ENCODE measurements around the gene EHMT1.

EHMT1 gene

GRCh38 chr9:137750007-137750406, 131.2 kb downstream of the EHMT1 start:
- H3K9ac ChIP-seq (ENCODE audit: low read depth, low read length, poor library complexity, severe bottlenecking): no peak overlapping the region
- no peaks in the 10 kb centered on the region for H3F3A ChIP-seq (ENCODE audit: low read depth)
- no peaks in the 10 kb centered on the region for H4K20me1 ChIP-seq (ENCODE audit: insufficient read depth, low read length, poor library complexity, severe bottlenecking)
- 0 out of 2 replicates have a peak, but pooled peaks cover 1% of the 10 kb centered on the region for H3K9me3 ChIP-seq (ENCODE audit: insufficient read depth, low read depth, low read length)
- H2AFZ ChIP-seq (ENCODE audit: low read length): no peak overlapping the region
- H3K36me3 ChIP-seq (ENCODE audit: insufficient read depth, low read length): peaks cover 66% of the 10 kb centered on the region; the same call in 1 of the 2 replicates
- H3K4me2 ChIP-seq (ENCODE audit: low read depth, low read length, poor library complexity, severe bottlenecking): no peak overlapping the region
- no peaks in the 10 kb centered on the region for H3K27me3 ChIP-seq (ENCODE audit: insufficient read depth, low read length, poor library complexity, severe bottlenecking)
- H3K9me2 ChIP-seq (replicated peaks; ENCODE audit: low read depth, low read length): no peaks in the 10 kb centered on the region
- no peak for TF ChIP-seq EZH2phosphoT487 (IDR thresholded peaks at IDR 0.05; ENCODE audit: borderline replicate concordance)
- TF ChIP-seq, protein P1, sequence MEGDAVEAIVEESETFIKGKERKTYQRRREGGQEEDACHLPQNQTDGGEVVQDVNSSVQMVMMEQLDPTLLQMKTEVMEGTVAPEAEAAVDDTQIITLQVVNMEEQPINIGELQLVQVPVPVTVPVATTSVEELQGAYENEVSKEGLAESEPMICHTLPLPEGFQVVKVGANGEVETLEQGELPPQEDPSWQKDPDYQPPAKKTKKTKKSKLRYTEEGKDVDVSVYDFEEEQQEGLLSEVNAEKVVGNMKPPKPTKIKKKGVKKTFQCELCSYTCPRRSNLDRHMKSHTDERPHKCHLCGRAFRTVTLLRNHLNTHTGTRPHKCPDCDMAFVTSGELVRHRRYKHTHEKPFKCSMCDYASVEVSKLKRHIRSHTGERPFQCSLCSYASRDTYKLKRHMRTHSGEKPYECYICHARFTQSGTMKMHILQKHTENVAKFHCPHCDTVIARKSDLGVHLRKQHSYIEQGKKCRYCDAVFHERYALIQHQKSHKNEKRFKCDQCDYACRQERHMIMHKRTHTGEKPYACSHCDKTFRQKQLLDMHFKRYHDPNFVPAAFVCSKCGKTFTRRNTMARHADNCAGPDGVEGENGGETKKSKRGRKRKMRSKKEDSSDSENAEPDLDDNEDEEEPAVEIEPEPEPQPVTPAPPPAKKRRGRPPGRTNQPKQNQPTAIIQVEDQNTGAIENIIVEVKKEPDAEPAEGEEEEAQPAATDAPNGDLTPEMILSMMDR (conservative IDR thresholded peaks at IDR 0.05; ENCODE audit: low read length): no peak
- H3K4me3 ChIP-seq (ENCODE audit: low read length, poor library complexity, severe bottlenecking): no peak overlapping the region
- peaks cover 7% of the 10 kb centered on the region for H3K4me1 ChIP-seq (ENCODE audit: insufficient read depth, low read length, poor library complexity, severe bottlenecking)
- H3K79me2 ChIP-seq (ENCODE audit: insufficient read depth, low read length): no peaks in the 10 kb centered on the region

- no peaks in the 10 kb centered on the region for H3K9me2 ChIP-seq (replicated peaks; ENCODE audit: low read depth, low read length)
- TF ChIP-seq, protein P1 (conservative IDR thresholded peaks at IDR 0.05; ENCODE audit: low read length): no peak
- no peak for TF ChIP-seq EZH2phosphoT487 (IDR thresholded peaks at IDR 0.05; ENCODE audit: borderline replicate concordance)
- peaks cover 5% of the 10 kb centered on the region for H3K4me1 ChIP-seq (ENCODE audit: insufficient read depth, low read length, poor library complexity, severe bottlenecking)
- H3K9ac ChIP-seq (ENCODE audit: low read depth, low read length, poor library complexity, severe bottlenecking): no peak overlapping the region
- 0 out of 2 replicates have a peak, but pooled peaks cover 7% of the 10 kb centered on the region for H3K9me3 ChIP-seq (ENCODE audit: insufficient read depth, low read depth, low read length)
- no peak overlapping the region for H3K4me3 ChIP-seq (ENCODE audit: low read length, poor library complexity, severe bottlenecking)
- H3K36me3 ChIP-seq (ENCODE audit: insufficient read depth, low read length): peaks cover 67% of the 10 kb centered on the region; the same call in 1 of the 2 replicates
- no peaks in the 10 kb centered on the region for H3K79me2 ChIP-seq (ENCODE audit: insufficient read depth, low read length)
- H3K4me2 ChIP-seq (ENCODE audit: low read depth, low read length, poor library complexity, severe bottlenecking): no peak overlapping the region
- no peak overlapping the region for H2AFZ ChIP-seq (ENCODE audit: low read length)
- H3F3A ChIP-seq (ENCODE audit: low read depth): no peaks in the 10 kb centered on the region
- no peaks in the 10 kb centered on the region for H3K27me3 ChIP-seq (ENCODE audit: insufficient read depth, low read length, poor library complexity, severe bottlenecking)
- no peaks in the 10 kb centered on the region for H4K20me1 ChIP-seq (ENCODE audit: insufficient read depth, low read length, poor library complexity, severe bottlenecking)
Measured at GRCh38 chr9:137750566-137750965, 131.8 kb downstream of the EHMT1 start.

DNA sequence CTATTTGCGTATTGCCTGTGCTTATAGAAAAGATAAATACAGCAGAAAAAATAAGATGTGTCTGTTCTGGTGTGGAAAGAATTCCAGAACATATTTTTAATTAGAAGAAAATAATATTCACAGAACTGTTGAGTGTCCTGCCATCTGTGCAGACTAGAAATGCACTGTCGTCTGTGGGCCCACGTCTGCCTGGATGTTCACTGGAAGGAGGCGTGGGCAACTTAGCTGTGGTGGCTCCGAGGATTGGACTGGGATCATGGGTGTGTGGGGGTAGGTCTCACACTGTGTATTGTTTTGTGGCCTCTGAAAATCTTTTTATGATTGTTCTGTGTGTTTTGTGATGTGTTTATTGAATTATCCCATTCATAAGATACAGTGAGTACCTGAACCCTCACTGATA, 132.8 kb downstream of the EHMT1 start:
- H2AFZ ChIP-seq (ENCODE audit: low read length): no peak overlapping the region
- TF ChIP-seq, protein P1 (conservative IDR thresholded peaks at IDR 0.05; ENCODE audit: low read length): no peak
- no peak for TF ChIP-seq EZH2phosphoT487 (IDR thresholded peaks at IDR 0.05; ENCODE audit: borderline replicate concordance)
- no peaks in the 10 kb centered on the region for H3K9me2 ChIP-seq (replicated peaks; ENCODE audit: low read depth, low read length)
- 0 out of 2 replicates have a peak, but pooled peaks cover 7% of the 10 kb centered on the region for H3K9me3 ChIP-seq (ENCODE audit: insufficient read depth, low read depth, low read length)
- no peaks in the 10 kb centered on the region for H3F3A ChIP-seq (ENCODE audit: low read depth)
- H3K4me1 ChIP-seq (ENCODE audit: insufficient read depth, low read length, poor library complexity, severe bottlenecking): no peaks in the 10 kb centered on the region
- H3K79me2 ChIP-seq (ENCODE audit: insufficient read depth, low read length): no peaks in the 10 kb centered on the region
- no peak overlapping the region for H3K4me3 ChIP-seq (ENCODE audit: low read length, poor library complexity, severe bottlenecking)
- no peak overlapping the region for H3K9ac ChIP-seq (ENCODE audit: low read depth, low read length, poor library complexity, severe bottlenecking)
- no peaks in the 10 kb centered on the region for H3K27me3 ChIP-seq (ENCODE audit: insufficient read depth, low read length, poor library complexity, severe bottlenecking)
- H4K20me1 ChIP-seq (ENCODE audit: insufficient read depth, low read length, poor library complexity, severe bottlenecking): peaks cover 1% of the 10 kb centered on the region
- no peak overlapping the region for H3K4me2 ChIP-seq (ENCODE audit: low read depth, low read length, poor library complexity, severe bottlenecking)
- peaks cover 65% of the 10 kb centered on the region; the same call in 1 of the 2 replicates for H3K36me3 ChIP-seq (ENCODE audit: insufficient read depth, low read length)

All from Loucy (cell line).